GM12801 (cell line): ENCODE data around the gene SLC6A18.

Experiments used
- TF ChIP-seq, protein P1 (sequence below): IDR thresholded peaks from one replicate; pipeline ENCODE4 v1.5.1; 2011; ENCODE audit warnings: control low read depth; ENCODE audit not compliant: insufficient read length; ENCODE audit errors: extremely low read depth

Gene SLC6A18

GRCh38 chr5:1226839-1227581 is 1.8 kb downstream of the SLC6A18 start:
- TF ChIP-seq, protein P1, sequence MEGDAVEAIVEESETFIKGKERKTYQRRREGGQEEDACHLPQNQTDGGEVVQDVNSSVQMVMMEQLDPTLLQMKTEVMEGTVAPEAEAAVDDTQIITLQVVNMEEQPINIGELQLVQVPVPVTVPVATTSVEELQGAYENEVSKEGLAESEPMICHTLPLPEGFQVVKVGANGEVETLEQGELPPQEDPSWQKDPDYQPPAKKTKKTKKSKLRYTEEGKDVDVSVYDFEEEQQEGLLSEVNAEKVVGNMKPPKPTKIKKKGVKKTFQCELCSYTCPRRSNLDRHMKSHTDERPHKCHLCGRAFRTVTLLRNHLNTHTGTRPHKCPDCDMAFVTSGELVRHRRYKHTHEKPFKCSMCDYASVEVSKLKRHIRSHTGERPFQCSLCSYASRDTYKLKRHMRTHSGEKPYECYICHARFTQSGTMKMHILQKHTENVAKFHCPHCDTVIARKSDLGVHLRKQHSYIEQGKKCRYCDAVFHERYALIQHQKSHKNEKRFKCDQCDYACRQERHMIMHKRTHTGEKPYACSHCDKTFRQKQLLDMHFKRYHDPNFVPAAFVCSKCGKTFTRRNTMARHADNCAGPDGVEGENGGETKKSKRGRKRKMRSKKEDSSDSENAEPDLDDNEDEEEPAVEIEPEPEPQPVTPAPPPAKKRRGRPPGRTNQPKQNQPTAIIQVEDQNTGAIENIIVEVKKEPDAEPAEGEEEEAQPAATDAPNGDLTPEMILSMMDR = no peak

DNA sequence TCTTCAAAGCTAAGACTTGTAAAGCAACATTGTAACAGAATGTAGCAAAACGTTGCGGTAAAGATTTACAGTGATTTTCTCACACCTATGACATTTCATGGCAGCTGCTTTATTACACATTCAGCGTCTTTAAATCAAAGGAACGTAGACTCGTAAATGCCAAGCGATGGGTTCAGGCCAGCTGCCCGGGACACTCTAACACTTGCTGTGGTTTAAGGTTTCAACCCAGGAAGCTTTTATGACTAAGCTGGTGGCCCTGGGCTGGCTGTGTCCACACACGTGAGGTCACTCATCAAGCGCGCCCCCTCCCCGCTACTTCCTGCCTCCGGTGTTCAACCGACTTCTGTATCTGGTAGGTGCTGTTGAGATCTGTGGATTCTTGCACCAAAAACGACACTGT is 2.5 kb downstream of the SLC6A18 start:
- TF ChIP-seq, protein P1 = no peak

DNA sequence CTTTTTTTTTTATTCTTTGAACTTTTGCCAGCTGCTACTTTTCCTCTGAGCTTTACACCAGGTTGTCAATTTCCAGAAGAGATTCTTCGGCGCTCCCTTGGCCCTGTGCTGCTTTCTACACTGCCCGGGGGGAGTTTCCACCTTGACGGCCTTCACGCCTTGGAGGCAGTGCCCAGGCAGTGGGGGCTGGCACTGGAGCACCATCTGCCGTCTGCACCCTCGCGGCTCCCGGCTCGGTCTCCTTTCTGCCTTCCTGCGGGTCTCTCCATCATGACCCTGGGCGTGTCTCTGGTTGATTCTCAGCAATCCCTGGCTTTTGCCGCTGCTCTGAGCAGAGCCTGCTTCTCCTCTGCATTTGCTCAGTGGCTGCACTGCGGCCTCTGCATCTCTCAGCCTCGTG is 2.9 kb downstream of the SLC6A18 start:
- TF ChIP-seq, protein P1 = no peak

GRCh38 chr5:1229822-1230221 is 4.6 kb downstream of the SLC6A18 start:
- TF ChIP-seq, protein P1 = no peak

GRCh38 chr5:1230551-1230950 is 5.4 kb downstream of the SLC6A18 start:
- TF ChIP-seq, protein P1 = no peak

DNA sequence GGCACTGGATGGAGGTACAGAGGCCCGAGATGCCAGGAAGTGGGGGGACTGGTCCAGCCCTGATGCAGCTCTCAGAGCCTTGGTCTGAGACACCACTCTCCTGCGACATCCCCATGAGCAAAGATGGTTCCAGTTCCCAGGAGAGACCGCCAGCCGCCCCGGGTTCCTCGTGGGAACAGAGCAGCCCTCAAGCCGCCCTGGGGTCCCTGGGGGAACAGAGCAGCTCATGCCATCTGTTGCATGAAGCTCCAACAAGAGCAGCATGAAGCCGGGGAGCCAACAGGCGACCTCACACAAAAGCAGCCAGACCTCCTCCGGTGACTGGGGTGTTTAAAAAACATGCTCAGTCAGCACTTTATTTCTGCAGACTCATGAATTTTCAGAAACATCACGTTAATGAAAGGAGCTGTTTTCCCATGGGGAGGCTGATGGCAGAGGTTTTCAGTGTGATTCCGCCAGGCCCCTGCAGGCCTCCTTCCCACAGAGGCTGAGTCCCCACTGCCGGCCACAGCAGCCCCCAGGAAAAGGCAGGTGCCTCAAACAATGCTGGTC is 6.2 kb downstream of the SLC6A18 start:
- TF ChIP-seq, protein P1 = no peak

- TF ChIP-seq, protein P1 = no peak
Measured at GRCh38 chr5:1232780-1233179, 7.6 kb downstream of the SLC6A18 start.
